HepG2 (cell line): ENCODE data around the gene STK32C. TPM values are rescaled to one million over a fixed set of nuclear protein-coding genes. Genes with fewer than 3 reads are reported as not detected.
A peak's percentile ranks its signal among the peaks of the same experiment; 100 is the strongest.

Source experiments
- ATF1 ChIP-seq: IDR thresholded peaks from 2 replicates; pipeline ENCODE4 v1.6.1; 2016; ENCODE audit warnings: mild to moderate bottlenecking, control low read depth
- FOXP1 ChIP-seq, 2 experiments: fragments of 450-650 bp in 1 of 2; IDR thresholded peaks; 2 replicates each; pipeline ENCODE4 v1.6.1; 2017 to 2018; ENCODE audit warnings: antibody characterized with exemption in 1 of 2
- GATAD1 ChIP-seq: IDR thresholded peaks from 2 replicates; pipeline ENCODE4 v1.6.1; 2016; ENCODE audit warnings: missing genetic modification reagents, missing compliant biosample characterization
- HNRNPL ChIP-seq: fragments of 200-400 bp; formaldehyde crosslinking; IDR thresholded peaks from 2 replicates; pipeline ENCODE4 v1.6.1; 2017; ENCODE audit warnings: mild to moderate bottlenecking, low read depth, low read length
- KDM5B ChIP-seq: sonication (generic); formaldehyde crosslinking; IDR thresholded peaks from 2 replicates; pipeline ENCODE4 v1.4.0; 2020; ENCODE audit warnings: missing genetic modification reagents, mild to moderate bottlenecking, borderline replicate concordance
- KMT2B ChIP-seq: IDR thresholded peaks from 2 replicates; pipeline ENCODE4 v1.6.1; 2016; ENCODE audit warnings: missing genetic modification reagents, missing compliant biosample characterization
- MAZ ChIP-seq, 2 experiments: sonication (generic) in 1 of 2; formaldehyde crosslinking in 1 of 2; IDR thresholded peaks; 2 replicates each; pipeline versions ENCODE4 v1.5.0 to v1.6.1; 2012 to 2020; ENCODE audit warnings: low read depth in 2 of 2, mild to moderate bottlenecking in 2 of 2, borderline replicate concordance in 1 of 2, improper control_type of control experiment in 1 of 2, low read length in 1 of 2, missing genetic modification reagents in 1 of 2, moderate library complexity in 1 of 2
- NFRKB ChIP-seq: fragments of 450-650 bp; IDR thresholded peaks from 2 replicates; pipeline ENCODE4 v1.6.1; 2017
- NR2F2 ChIP-seq: IDR thresholded peaks from 2 replicates; pipeline ENCODE4 v1.6.1; 2012; ENCODE audit warnings: low read depth, inconsistent platforms, borderline replicate concordance
- POLR2AphosphoS2 ChIP-seq: IDR thresholded peaks from 2 replicates; pipeline ENCODE4 v1.6.1; 2011; ENCODE audit warnings: low read depth, low read length, improper control_type of control experiment
- PTBP1 ChIP-seq: fragments of 200-400 bp; formaldehyde crosslinking; IDR thresholded peaks from 2 replicates; pipeline ENCODE4 v1.6.1; 2018; ENCODE audit warnings: low read length, low read depth; ENCODE audit not compliant: poor library complexity, severe bottlenecking
- SETDB1 ChIP-seq: sonication (generic); formaldehyde crosslinking; IDR thresholded peaks from 2 replicates; pipeline ENCODE4 v1.5.1; 2020; ENCODE audit warnings: missing genetic modification reagents, mild to moderate bottlenecking, borderline replicate concordance
- SNAPC2 ChIP-seq: sonication (generic); formaldehyde crosslinking; IDR thresholded peaks from 2 replicates; pipeline ENCODE4 v1.8.1; 2022; ENCODE audit warnings: mild to moderate bottlenecking, missing genetic modification reagents
- TCF7 ChIP-seq: sonication (generic); IDR thresholded peaks from 2 replicates; pipeline ENCODE4 v1.6.1; 2016; ENCODE audit warnings: antibody characterized with exemption, low read depth
- TSC22D2 ChIP-seq: sonication (generic); formaldehyde crosslinking; IDR thresholded peaks from 2 replicates; pipeline ENCODE4 v1.5.1; 2020; ENCODE audit warnings: missing genetic modification reagents, mild to moderate bottlenecking, borderline replicate concordance
- ZKSCAN1 ChIP-seq: fragments of 150-350 bp; IDR thresholded peaks from 2 replicates; pipeline ENCODE4 v1.6.1; 2014; ENCODE audit warnings: low read length
- ZNF20 ChIP-seq: sonication (generic); formaldehyde crosslinking; IDR thresholded peaks from 2 replicates; pipeline ENCODE4 v1.4.0; 2020; ENCODE audit warnings: mild to moderate bottlenecking, moderate library complexity, missing genetic modification reagents
- ZNF263 ChIP-seq: sonication (generic); formaldehyde crosslinking; IDR thresholded peaks from 2 replicates; pipeline ENCODE4 v1.4.0; 2020; ENCODE audit warnings: missing genetic modification reagents
- ZNF274 ChIP-seq: sonication (generic); formaldehyde crosslinking; IDR thresholded peaks from 2 replicates; pipeline ENCODE4 v1.5.1; 2020; ENCODE audit warnings: mild to moderate bottlenecking, missing genetic modification reagents
- ZNF292 ChIP-seq: sonication (generic); formaldehyde crosslinking; IDR thresholded peaks from 2 replicates; pipeline ENCODE4 v1.8.1; 2022; ENCODE audit warnings: mild to moderate bottlenecking, low read depth, missing genetic modification reagents, borderline replicate concordance
- ZNF354B ChIP-seq: sonication (generic); formaldehyde crosslinking; IDR thresholded peaks from 2 replicates; pipeline ENCODE4 v1.8.0; 2022; ENCODE audit warnings: mild to moderate bottlenecking, missing genetic modification reagents
- ZNF451 ChIP-seq: sonication (generic); formaldehyde crosslinking; IDR thresholded peaks from 2 replicates; pipeline ENCODE4 v1.5.0; 2020; ENCODE audit warnings: mild to moderate bottlenecking, missing genetic modification reagents
- ZNF564 ChIP-seq: sonication (generic); formaldehyde crosslinking; IDR thresholded peaks from 2 replicates; pipeline ENCODE4 v1.8.1; 2023; ENCODE audit warnings: mild to moderate bottlenecking, missing genetic modification reagents
- ZNF678 ChIP-seq: sonication (generic); formaldehyde crosslinking; IDR thresholded peaks from 2 replicates; pipeline ENCODE4 v1.4.0; 2020; ENCODE audit warnings: mild to moderate bottlenecking, missing genetic modification reagents
- polyA plus RNA-seq, 8 experiments: library from polyadenylated mRNA; depleted of rRNA in 3 of 8; stranded (reverse) in 7 of 8; unstranded in 1 of 8; fragments of >200 nt; fragmentation: Illumina TruSeq in 4 of 8; extraction: Trizol in 4 of 8; gene quantifications; 2 replicates each; pipeline versions ENCODE4 v1.2.1 to v1.2.3, GENCODE V29; 2011 to 2016; ENCODE audit warnings: low read depth in 4 of 8, missing spikeins in 1 of 8, mixed read lengths in 1 of 8; ENCODE audit not compliant: insufficient read depth in 1 of 8
- total RNA-seq, 5 experiments: library from RNA; depleted of rRNA; stranded (reverse); fragments of >200 nt; fragmentation: Illumina TruSeq; extraction: Trizol; gene quantifications; 2 replicates each; pipeline ENCODE4 v1.2.3, GENCODE V29; 2016; ENCODE audit warnings: low read depth in 1 of 5
- TF ChIP-seq, protein P1 (sequence below): sonication (generic); formaldehyde crosslinking; IDR thresholded peaks from 2 replicates; pipeline ENCODE4 v1.5.0; 2020; ENCODE audit warnings: missing genetic modification reagents, mild to moderate bottlenecking, borderline replicate concordance
- TF ChIP-seq, protein P2 (sequence below): sonication (generic); formaldehyde crosslinking; IDR thresholded peaks from 2 replicates; pipeline ENCODE4 v1.9.0; 2022; ENCODE audit warnings: missing genetic modification reagents, mild to moderate bottlenecking, borderline replicate concordance
- TF ChIP-seq, protein P3 (sequence below): sonication (generic); formaldehyde crosslinking; IDR thresholded peaks from 2 replicates; pipeline ENCODE4 v1.8.0; 2022; ENCODE audit warnings: mild to moderate bottlenecking, missing genetic modification reagents, borderline replicate concordance

STK32C gene
- total and polyA plus RNA-seq, 2 of the 13 experiments (the other 11 are each of a cell fraction or from before 2014, with no cell fraction given) = 10.9 to 19.4 TPM

- TF ChIP-seq, protein P1, sequence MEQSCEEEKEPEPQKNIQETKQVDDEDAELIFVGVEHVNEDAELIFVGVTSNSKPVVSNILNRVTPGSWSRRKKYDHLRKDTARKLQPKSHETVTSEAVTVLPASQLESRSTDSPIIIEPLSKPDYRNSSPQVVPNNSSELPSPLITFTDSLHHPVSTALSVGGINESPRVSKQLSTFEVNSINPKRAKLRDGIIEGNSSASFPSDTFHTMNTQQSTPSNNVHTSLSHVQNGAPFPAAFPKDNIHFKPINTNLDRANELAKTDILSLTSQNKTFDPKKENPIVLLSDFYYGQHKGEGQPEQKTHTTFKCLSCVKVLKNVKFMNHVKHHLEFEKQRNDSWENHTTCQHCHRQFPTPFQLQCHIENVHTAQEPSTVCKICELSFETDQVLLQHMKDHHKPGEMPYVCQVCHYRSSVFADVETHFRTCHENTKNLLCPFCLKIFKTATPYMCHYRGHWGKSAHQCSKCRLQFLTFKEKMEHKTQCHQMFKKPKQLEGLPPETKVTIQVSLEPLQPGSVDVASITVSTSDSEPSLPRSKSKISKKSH = no peak
- no peak for TF ChIP-seq ATF1 (CRISPR knock-in tag)
- 0 out of 2 replicates have a peak, but pooled peaks have one; percentile 51 for TF ChIP-seq ZNF20 (CRISPR knock-in tag)
- no peak for TF ChIP-seq NR2F2
- TF ChIP-seq ZNF451 (CRISPR knock-in tag) = no peak
- no peak; the same call in 1 of the 2 replicates for TF ChIP-seq KDM5B (CRISPR knock-in tag)
- no peak for TF ChIP-seq ZKSCAN1
- TF ChIP-seq, protein P2, sequence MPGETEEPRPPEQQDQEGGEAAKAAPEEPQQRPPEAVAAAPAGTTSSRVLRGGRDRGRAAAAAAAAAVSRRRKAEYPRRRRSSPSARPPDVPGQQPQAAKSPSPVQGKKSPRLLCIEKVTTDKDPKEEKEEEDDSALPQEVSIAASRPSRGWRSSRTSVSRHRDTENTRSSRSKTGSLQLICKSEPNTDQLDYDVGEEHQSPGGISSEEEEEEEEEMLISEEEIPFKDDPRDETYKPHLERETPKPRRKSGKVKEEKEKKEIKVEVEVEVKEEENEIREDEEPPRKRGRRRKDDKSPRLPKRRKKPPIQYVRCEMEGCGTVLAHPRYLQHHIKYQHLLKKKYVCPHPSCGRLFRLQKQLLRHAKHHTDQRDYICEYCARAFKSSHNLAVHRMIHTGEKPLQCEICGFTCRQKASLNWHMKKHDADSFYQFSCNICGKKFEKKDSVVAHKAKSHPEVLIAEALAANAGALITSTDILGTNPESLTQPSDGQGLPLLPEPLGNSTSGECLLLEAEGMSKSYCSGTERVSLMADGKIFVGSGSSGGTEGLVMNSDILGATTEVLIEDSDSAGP (CRISPR knock-in tag) = 0 out of 2 replicates have a peak, but pooled peaks have one; percentile 23
- no peak for TF ChIP-seq NFRKB
- no peak for TF ChIP-seq FOXP1 (IDR thresholded peaks at IDR 0.05)
- no peak for TF ChIP-seq FOXP1 (CRISPR knock-in tag; IDR thresholded peaks at IDR 0.05)
- TF ChIP-seq, protein P3, sequence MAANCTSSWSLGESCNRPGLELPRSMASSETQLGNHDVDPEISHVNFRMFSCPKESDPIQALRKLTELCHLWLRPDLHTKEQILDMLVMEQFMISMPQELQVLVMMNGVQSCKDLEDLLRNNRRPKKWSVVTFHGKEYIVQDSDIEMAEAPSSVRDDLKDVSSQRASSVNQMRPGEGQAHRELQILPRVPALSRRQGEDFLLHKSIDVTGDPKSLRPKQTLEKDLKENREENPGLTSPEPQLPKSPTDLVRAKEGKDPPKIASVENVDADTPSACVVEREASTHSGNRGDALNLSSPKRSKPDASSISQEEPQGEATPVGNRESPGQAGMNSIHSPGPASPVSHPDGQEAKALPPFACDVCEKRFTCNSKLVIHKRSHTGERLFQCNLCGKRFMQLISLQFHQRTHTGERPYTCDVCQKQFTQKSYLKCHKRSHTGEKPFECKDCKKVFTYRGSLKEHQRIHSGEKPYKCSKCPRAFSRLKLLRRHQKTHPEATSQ (CRISPR knock-in tag) = no peak
- no peak for TF ChIP-seq ZNF354B (CRISPR knock-in tag)
- TF ChIP-seq ZNF274 (CRISPR knock-in tag) = no peak
- TF ChIP-seq SNAPC2 (CRISPR knock-in tag) = no peak
- TF ChIP-seq POLR2AphosphoS2 = no peak
- no peak for TF ChIP-seq PTBP1
- peak; percentile 38; the same call in 1 of the 2 replicates for TF ChIP-seq ZNF292 (CRISPR knock-in tag)
- peak; percentile 64 for TF ChIP-seq ZNF263 (CRISPR knock-in tag)
- no peak for TF ChIP-seq KMT2B (CRISPR knock-in tag)
- no peak for TF ChIP-seq GATAD1 (CRISPR knock-in tag)
- TF ChIP-seq HNRNPL = no peak
- TF ChIP-seq TCF7 = no peak
- TF ChIP-seq SETDB1 (CRISPR knock-in tag) = no peak
- no peak for TF ChIP-seq MAZ (IDR thresholded peaks at IDR 0.05; ENCODE audit: borderline replicate concordance, low read depth, low read length)
- 0 out of 2 replicates have a peak, but pooled peaks have one; percentile 9 for TF ChIP-seq MAZ (CRISPR knock-in tag; IDR thresholded peaks at IDR 0.05; ENCODE audit: low read depth)
- no peak for TF ChIP-seq ZNF678 (CRISPR knock-in tag)
- TF ChIP-seq ZNF564 (CRISPR knock-in tag) = no peak
- no peak for TF ChIP-seq TSC22D2 (CRISPR knock-in tag)
These were observed 24.0 kb downstream of the STK32C start (continued) for GRCh38 chr10:132283604-132284382.
